ENCODE results near the gene ZDHHC17.
A peak's percentile ranks its signal among the peaks of the same experiment; 100 is the strongest.

ZDHHC17 gene, protein sequence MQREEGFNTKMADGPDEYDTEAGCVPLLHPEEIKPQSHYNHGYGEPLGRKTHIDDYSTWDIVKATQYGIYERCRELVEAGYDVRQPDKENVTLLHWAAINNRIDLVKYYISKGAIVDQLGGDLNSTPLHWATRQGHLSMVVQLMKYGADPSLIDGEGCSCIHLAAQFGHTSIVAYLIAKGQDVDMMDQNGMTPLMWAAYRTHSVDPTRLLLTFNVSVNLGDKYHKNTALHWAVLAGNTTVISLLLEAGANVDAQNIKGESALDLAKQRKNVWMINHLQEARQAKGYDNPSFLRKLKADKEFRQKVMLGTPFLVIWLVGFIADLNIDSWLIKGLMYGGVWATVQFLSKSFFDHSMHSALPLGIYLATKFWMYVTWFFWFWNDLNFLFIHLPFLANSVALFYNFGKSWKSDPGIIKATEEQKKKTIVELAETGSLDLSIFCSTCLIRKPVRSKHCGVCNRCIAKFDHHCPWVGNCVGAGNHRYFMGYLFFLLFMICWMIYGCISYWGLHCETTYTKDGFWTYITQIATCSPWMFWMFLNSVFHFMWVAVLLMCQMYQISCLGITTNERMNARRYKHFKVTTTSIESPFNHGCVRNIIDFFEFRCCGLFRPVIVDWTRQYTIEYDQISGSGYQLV

GRCh38 chr12:76763746-76764675 is at the start of gene ZDHHC17:
Gene ZDHHC17 (plus strand): TSS chr12:76764115. CDS start chr12:76764237, 122 bp downstream.
- TF ChIP-seq, protein P1, sequence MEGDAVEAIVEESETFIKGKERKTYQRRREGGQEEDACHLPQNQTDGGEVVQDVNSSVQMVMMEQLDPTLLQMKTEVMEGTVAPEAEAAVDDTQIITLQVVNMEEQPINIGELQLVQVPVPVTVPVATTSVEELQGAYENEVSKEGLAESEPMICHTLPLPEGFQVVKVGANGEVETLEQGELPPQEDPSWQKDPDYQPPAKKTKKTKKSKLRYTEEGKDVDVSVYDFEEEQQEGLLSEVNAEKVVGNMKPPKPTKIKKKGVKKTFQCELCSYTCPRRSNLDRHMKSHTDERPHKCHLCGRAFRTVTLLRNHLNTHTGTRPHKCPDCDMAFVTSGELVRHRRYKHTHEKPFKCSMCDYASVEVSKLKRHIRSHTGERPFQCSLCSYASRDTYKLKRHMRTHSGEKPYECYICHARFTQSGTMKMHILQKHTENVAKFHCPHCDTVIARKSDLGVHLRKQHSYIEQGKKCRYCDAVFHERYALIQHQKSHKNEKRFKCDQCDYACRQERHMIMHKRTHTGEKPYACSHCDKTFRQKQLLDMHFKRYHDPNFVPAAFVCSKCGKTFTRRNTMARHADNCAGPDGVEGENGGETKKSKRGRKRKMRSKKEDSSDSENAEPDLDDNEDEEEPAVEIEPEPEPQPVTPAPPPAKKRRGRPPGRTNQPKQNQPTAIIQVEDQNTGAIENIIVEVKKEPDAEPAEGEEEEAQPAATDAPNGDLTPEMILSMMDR (IDR thresholded peaks at IDR 0.05; ENCODE audit: insufficient read depth, low read depth, low read length, missing control alignments) = no peak
- peak; percentile 96 for DNase-seq (ENCODE audit: low read depth)
- peak within 1 kb of the TSS; percentile 68 for H3K4me3 ChIP-seq (ENCODE audit: low read depth, low read length)

GRCh38 chr12:76714415-76714814 is 49.5 kb upstream of the ZDHHC17 start:
- no peak overlapping the region for H3K4me3 ChIP-seq (ENCODE audit: low read depth, low read length)
- no peak for DNase-seq (ENCODE audit: low read depth)
- TF ChIP-seq, protein P1 (IDR thresholded peaks at IDR 0.05; ENCODE audit: insufficient read depth, low read depth, low read length, missing control alignments) = no peak

GRCh38 chr12:76714861-76715260 is 49.1 kb upstream of the ZDHHC17 start:
- no peak for DNase-seq (ENCODE audit: low read depth)
- H3K4me3 ChIP-seq (ENCODE audit: low read depth, low read length) = no peak overlapping the region
- TF ChIP-seq, protein P1 (IDR thresholded peaks at IDR 0.05; ENCODE audit: insufficient read depth, low read depth, low read length, missing control alignments) = no peak

GRCh38 chr12:76715332-76715731 is 48.6 kb upstream of the ZDHHC17 start:
- no peak overlapping the region for H3K4me3 ChIP-seq (ENCODE audit: low read depth, low read length)
- no peak for DNase-seq (ENCODE audit: low read depth)
- TF ChIP-seq, protein P1 (IDR thresholded peaks at IDR 0.05; ENCODE audit: insufficient read depth, low read depth, low read length, missing control alignments) = no peak

DNA sequence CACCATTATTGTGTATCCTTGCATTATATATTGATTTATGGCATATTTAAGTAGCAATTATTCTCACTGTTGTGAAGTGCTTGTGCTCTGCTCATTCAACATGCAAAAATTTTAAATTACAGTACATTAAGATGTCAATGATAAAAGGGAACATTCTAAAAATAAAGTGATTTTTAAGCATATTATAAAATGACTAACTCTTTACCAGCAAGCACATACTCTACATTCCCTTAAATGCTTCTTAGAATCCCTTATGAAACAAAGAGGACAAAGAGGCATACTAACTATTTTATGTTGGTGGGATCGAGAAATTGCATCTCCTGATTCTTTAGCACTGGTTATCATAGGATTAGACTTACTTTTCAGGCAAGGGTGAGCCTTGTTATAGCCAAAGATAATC is 46.6 kb upstream of the ZDHHC17 start:
- H3K4me3 ChIP-seq (ENCODE audit: low read depth, low read length) = no peak overlapping the region
- DNase-seq (ENCODE audit: low read depth) = no peak
- TF ChIP-seq, protein P1 (IDR thresholded peaks at IDR 0.05; ENCODE audit: insufficient read depth, low read depth, low read length, missing control alignments) = no peak

DNA sequence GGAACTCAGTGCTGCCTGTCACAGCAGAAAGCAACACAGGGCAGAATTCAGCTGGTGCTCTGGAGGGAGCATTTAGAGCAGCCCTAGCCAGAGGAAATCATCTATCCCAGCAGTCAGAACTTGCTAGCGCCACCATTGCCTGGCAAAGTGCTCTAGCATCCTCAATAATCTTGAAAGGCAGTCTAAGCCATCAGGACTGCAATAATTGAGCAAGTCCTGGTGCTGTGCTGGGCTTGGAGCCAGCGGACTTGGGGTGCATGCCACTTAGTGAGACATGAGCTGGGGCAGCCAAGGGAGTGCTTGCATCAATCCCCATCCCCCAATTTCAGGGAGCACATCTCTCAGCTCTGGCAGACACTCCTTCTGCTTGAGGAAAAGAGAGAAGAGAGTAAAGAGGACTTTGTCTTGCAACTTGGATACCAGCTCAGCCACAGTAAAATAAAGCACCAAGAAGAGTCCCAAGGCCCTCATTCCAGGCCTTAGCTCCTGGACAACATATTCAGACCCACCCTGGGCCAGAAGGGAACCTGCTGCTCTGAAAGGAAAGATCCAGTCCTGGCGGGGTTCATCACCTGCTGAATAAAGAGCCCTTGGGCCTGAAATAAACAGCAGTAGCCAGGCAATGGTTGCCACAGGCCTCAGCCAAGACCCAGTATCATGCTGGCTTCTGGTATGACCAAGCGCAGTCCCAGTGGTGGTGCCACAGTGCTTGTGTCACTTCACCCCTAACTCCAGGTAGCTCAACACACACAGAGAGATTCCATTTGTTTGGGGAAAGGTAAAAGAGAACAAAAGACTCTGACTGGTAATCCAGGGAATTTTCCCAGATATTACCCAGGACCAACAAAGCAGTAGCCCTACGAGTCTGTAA is 44.5 kb upstream of the ZDHHC17 start:
- H3K4me3 ChIP-seq (ENCODE audit: low read depth, low read length) = no peak overlapping the region
- TF ChIP-seq, protein P1 (IDR thresholded peaks at IDR 0.05; ENCODE audit: insufficient read depth, low read depth, low read length, missing control alignments) = no peak
- no peak for DNase-seq (ENCODE audit: low read depth)
